Measurements from ENCODE around the gene NUP155.

- TF ChIP-seq CTCF (IDR thresholded peaks at IDR 0.05) = no peak
- TF ChIP-seq ZC3H11A (IDR thresholded peaks at IDR 0.05) = no peak
- no peak for TF ChIP-seq ZSCAN20 (CRISPR knock-in tag; IDR thresholded peaks at IDR 0.05)
- no peak for TF ChIP-seq MAX (IDR thresholded peaks at IDR 0.05)
- no peak for TF ChIP-seq POLR2AphosphoS2 (conservative IDR thresholded peaks at IDR 0.05; ENCODE audit: low read length)
- TF ChIP-seq POLR2A (IDR thresholded peaks at IDR 0.05; ENCODE audit: low read length) = no peak
- TF ChIP-seq MAZ (IDR thresholded peaks at IDR 0.05; ENCODE audit: borderline replicate concordance, low read depth, low read length) = no peak
- no peak for TF ChIP-seq JUN (IDR thresholded peaks at IDR 0.05)
- TF ChIP-seq JUNB (IDR thresholded peaks at IDR 0.05) = no peak
Measured at GRCh38 chr5:37323607-37324006, 47.3 kb downstream of the NUP155 start.

All from A549 (cell line).